HG03521 (cell line): ENCODE measurements around the gene GAB2.
"Not testable (repeated sequence)": the region's sequence is repeated elsewhere in the genome, so short reads cannot be mapped to it uniquely, and the experiment has no call there.

Experiments
- ATAC-seq: cut with Tn5 transposase; IDR thresholded peaks from one replicate; pipeline ENCODE4 v1.9.1; 2021; ENCODE audit warnings: mild to moderate bottlenecking, moderate library complexity; ENCODE audit not compliant: unreplicated experiment

GAB2 gene

GRCh38 chr11:78226684-78227680 lies 190.6 kb downstream of the GAB2 start:
- ATAC-seq, result no peak

- no peak for ATAC-seq
Measured at GRCh38 chr11:78224906-78225420, 192.7 kb downstream of the GAB2 start.

DNA sequence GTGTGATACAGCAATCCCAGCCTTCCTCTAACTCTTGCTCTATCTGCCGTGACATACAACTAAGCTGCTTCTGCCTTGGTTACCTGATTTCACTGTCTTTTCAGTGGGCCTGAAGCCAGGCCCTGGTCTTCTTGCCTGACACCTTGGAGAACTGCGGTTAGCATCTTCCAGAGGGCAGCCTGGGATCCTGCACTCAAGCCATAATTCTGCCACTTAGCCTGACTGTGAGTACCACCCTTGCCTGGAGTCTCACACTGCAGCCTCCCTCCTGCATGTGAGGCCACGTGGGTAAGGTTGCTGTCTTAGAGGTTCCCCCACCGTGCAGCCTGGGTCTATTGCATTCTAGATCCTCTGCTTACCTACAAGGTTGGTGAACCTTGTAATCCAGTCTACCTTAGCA lies 193.1 kb downstream of the GAB2 start:
- ATAC-seq, result no peak

- peak; percentile 68 for ATAC-seq
Measured at GRCh38 chr11:78223320-78223954, 194.2 kb downstream of the GAB2 start.

- not testable (repeated sequence) for ATAC-seq
Measured at GRCh38 chr11:78222726-78223125, 194.9 kb downstream of the GAB2 start.

DNA sequence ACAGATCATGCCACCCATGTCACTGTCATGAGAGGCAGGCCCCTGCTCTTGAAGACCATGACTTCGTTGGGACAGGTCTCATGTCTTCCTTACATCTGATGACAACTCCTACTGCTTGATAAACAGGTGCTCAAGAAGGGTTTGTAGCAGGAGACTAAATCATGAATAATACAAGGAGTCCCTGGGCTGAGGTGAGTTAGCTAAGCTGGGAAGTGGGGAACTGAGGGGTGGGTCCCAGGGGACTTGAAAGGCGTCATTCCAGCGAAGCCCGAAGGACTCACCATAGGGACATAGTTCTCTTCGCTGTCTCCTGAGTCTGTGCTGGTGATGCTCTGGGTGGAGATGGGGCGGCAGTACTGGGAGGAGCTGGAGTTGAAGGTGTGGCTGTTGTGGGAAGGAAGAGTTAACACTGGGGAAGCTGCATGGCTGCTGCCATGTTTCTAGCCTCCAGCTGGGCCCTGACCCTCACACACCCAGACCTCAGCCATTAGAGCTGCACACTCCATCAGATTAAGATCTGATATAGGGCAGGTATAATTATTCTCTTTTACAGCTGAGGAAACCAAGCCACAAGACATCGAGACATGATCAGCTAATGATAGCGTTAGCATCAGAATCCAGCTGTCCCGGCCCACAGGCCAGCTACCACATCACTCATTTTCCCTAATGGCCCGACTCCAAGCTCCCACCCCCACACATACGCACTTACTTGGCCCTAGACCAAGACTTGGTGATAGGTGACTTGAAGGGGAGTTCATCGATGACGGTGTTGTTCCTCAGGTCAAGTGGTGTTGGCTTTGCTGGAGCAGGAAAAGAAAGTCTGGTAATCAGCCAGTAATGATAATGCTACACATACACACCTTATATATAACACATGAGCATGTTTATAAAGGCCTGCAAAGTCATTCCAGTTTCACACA lies 196.0 kb downstream of the GAB2 start:
- no peak for ATAC-seq

DNA sequence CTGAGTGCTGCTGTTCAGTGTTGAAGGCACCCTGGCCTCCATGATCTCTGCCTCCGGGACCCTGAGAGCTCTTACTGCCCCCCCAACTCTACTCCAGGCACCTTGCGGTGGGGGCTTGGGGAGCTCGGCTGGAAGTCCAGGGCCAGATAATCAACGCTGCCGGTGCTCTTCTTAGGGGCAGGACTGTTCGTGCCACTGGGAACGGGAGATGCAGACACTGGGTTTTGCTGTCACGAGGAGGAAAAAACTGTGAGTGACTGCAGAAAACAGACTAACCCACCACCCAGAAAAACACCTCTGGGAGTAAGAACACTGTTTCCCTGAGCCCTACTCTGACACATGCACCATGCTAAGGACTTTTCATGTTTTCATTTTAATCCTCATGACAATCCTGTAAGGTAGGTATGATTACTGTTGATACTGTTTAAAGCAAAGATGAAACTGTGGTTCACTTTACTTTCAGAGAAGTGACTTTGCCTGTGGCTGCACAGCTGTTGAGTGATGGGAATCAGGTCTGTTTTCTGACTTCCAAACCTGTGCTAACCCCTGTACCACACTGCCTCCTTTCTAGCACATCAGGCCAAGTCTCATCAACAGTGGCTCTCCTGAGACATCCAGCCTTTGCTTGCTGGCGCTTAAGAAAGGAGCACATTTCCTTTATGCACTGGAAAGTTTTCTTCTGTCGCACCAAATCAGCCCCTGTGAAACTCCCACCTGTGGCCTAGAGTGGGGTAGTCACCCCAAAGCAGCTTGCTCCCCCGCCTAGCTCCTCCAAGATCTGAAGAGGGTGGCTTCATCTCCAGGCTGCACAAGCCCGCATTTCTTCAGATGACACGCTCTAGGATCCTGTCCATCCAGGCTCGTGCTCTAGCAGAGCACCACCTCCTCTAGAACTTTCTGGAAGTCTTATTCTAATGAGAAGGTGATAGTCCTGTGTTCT lies 197.1 kb downstream of the GAB2 start:
- ATAC-seq, result no peak

- no peak for ATAC-seq
Measured at GRCh38 chr11:78219493-78220217, 198.0 kb downstream of the GAB2 start.

- ATAC-seq, result no peak
Measured at GRCh38 chr11:78218707-78219492, 198.7 kb downstream of the GAB2 start.

DNA sequence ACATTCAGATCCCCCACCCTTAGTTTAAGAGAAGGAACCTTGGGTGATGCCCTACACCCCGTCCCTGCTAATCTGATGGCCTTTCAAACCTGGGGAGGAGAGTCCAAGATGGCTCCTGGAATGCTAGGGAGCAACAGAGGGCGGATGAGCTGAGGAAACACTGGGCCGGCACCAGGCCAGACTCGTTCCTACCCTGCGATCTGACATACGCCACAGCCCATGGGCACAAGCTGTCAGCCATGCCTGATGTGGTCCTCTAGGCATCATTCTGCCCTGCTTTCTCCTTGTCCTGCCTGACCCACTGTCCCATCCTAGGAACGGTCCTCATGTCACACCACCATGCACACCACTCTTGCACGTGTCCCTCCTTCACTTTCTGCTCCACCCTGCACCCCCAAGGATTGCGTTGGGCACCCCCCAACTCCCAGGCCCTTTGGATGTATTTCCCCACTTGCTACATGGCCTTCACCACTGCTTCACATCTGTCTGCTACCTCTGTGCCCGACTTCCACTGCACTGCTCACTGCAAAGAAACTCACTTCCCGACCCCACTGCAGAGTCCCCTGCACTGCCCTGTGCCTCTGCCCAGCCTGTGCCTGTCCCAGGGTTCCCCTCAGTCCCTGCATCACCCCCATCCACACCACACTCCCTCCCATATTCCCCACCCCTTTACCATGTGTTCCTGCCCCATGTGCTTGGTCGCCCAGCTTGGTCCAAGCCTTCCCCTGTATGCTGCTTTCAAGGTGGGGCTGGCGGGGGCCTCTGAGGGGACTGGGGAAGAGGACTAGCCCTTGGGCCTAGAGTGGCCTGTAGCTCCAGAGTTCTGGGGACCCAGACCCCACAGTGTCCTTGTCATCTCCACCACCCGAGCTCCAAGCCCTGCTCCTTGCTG lies 199.7 kb downstream of the GAB2 start:
- no peak for ATAC-seq

GRCh38 chr11:78216571-78217287 lies 200.9 kb downstream of the GAB2 start:
- no peak for ATAC-seq

DNA sequence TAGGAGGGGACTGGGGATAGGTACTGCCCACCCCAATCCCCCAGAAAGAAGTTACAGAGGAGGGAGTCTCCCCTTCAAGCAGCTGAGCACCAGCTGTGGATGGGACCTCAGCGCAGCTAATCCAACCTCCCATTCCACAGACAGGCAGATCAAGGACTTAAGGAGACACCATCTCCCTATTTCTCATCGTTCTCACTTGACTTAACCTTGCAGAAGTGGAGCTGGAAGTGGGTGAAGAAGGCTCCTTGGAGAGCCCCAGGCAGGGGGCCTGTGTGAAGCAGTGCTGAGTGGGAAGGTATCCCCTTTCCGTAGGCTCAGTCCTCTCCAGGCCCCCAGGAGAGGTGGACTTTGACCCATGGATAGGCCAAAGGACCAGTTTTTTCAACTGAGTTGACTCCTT lies 201.6 kb downstream of the GAB2 start:
- ATAC-seq, result no peak

- no peak for ATAC-seq
Measured at GRCh38 chr11:78214331-78215194, 203.1 kb downstream of the GAB2 start.

- no peak for ATAC-seq
Measured at GRCh38 chr11:78213526-78214330, 203.9 kb downstream of the GAB2 start.
